HS-27A (cell line): ENCODE measurements around the gene MT1M.
"Not testable (repeated sequence)": the region's sequence is repeated elsewhere in the genome, so short reads cannot be mapped to it uniquely, and the experiment has no call there.

Experiments
- DNase-seq: peaks from one replicate; pipeline ENCODE4 v3.0.0-alpha.2; 2012; ENCODE audit warnings: low read depth, missing footprints

MT1M gene

GRCh38 chr16:56632156-56632847 is at the start of gene MT1M:
Gene MT1M, plus strand, starts transcription at chr16:56632659. Its CDS starts 73 bp downstream, at chr16:56632732.
- DNase-seq, result no peak

- DNase-seq, result not testable (repeated sequence)
Measured at GRCh38 chr16:56582911-56583310, 49.5 kb upstream of the MT1M start.

GRCh38 chr16:56583351-56584168 is 48.9 kb upstream of the MT1M start:
- no peak for DNase-seq

GRCh38 chr16:56584276-56584675 is 48.2 kb upstream of the MT1M start:
- DNase-seq, result no peak

- DNase-seq, result no peak
Measured at GRCh38 chr16:56588781-56589140, 43.7 kb upstream of the MT1M start.

GRCh38 chr16:56589141-56590039 is 43.1 kb upstream of the MT1M start, which contains the start of gene MT3:
Gene MT3, plus strand, starts transcription at chr16:56589528. Its CDS starts 63 bp downstream, at chr16:56589591.
- DNase-seq, result no peak

GRCh38 chr16:56591377-56592060 is 40.9 kb upstream of the MT1M start:
- DNase-seq, result no peak

GRCh38 chr16:56593573-56594291 is 38.7 kb upstream of the MT1M start:
- DNase-seq, result no peak

- DNase-seq, result no peak
Measured at GRCh38 chr16:56594292-56594619, 38.2 kb upstream of the MT1M start.

- DNase-seq, result no peak
Measured at GRCh38 chr16:56600398-56600999, 32.0 kb upstream of the MT1M start.

- no peak for DNase-seq
Measured at GRCh38 chr16:56601325-56601724, 31.1 kb upstream of the MT1M start.

- DNase-seq, result no peak
Measured at GRCh38 chr16:56603589-56603988, 28.9 kb upstream of the MT1M start.

GRCh38 chr16:56604966-56605365 is 27.5 kb upstream of the MT1M start:
- DNase-seq, result no peak

- no peak for DNase-seq
Measured at GRCh38 chr16:56605475-56605874, 27.0 kb upstream of the MT1M start.

GRCh38 chr16:56606071-56606475 is 26.4 kb upstream of the MT1M start:
- DNase-seq, result peak; percentile 79

- peak; percentile 85 for DNase-seq
Measured at GRCh38 chr16:56606476-56607108, 25.9 kb upstream of the MT1M start.

- peak; percentile 90 for DNase-seq
Measured at GRCh38 chr16:56607109-56607618, 25.3 kb upstream of the MT1M start.

GRCh38 chr16:56607675-56608042 is 24.8 kb upstream of the MT1M start:
- DNase-seq, result no peak

- DNase-seq, result peak; percentile 86
Measured at GRCh38 chr16:56608043-56608875, 24.2 kb upstream of the MT1M start, which contains the start of gene MT2A. Gene MT2A, plus strand, starts transcription at chr16:56608584. Its CDS starts 72 bp downstream, at chr16:56608656.
